VCaP (cell line): ENCODE results near the gene BSPRY.

Experiments
- H3K27ac ChIP-seq: fragments of 450-650 bp; 2 replicates; pipeline ENCODE4 v1.5.1; 2017
- CTCF ChIP-seq: fragments of 450-650 bp; conservative IDR thresholded peaks from 2 replicates; pipeline ENCODE4 v1.5.1; 2017; ENCODE audit warnings: mild to moderate bottlenecking, moderate library complexity

BSPRY gene

GRCh38 chr9:113310538-113310937, 38.8 kb upstream of the BSPRY start:
- H3K27ac ChIP-seq, result peak overlapping the region; percentile 41
- TF ChIP-seq CTCF, result no peak

- TF ChIP-seq CTCF, result no peak
- H3K27ac ChIP-seq, result no peak overlapping the region
Observed at GRCh38 chr9:113311961-113312360, 37.4 kb upstream of the BSPRY start.

DNA sequence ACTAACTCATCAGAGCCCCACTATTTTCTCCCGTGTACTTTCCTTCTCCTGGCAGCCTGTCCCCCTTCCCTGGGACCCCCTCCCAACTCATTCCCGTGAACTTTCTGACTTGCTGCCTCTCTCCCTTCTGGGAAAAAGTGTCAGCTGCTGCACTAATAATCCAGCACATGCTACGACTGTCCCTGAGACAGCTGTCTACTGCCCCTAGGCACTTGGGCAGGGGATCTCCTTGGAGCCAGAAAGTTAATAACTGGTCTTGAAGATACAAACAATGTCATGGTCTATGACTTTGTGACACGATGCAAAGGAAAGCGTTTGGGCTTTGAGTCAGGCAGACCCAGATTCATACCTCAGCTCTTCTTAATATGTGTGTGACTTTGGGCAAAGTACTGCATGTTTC, 36.1 kb upstream of the BSPRY start:
- TF ChIP-seq CTCF, result no peak
- H3K27ac ChIP-seq, result no peak overlapping the region

DNA sequence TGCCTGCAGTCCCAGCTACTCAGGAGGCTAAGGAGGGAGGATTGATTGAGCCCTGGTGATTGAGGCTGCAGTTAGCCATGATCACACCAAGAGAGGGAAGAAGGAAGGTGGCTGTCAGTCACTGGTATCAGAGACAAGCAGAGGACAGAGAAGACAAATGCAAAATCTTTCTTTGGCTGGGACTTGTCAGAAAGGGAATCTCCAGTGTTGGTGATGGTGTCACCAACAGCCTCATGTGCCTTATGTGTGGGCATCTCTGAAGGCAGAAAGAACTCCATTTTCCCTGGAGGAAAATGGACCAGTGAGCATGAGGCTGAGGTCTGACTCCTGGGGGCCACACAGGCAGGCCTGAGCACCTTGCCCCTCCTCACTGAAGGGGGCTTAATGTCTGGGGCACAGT, 34.1 kb upstream of the BSPRY start:
- no peak overlapping the region for H3K27ac ChIP-seq
- TF ChIP-seq CTCF, result no peak

DNA sequence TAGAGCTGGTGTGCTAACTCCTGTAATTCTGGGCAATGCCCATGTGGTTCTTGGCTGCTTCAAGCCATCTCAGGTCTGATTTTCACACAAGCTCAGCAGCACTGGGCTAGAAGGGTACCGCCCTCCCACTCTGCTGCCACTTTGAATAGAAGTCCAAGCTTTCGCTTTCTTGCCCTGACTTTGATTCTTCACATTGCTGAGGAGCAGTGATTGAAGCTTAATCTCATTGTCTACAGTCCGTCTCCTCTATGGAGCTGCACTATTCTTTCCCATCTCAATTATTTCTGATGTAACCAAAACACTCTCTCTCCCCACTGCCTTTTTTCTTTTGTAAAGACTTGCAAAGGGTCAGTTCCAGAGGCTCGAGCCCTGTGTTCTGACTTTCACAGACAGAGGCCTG, 33.3 kb upstream of the BSPRY start:
- no peak overlapping the region for H3K27ac ChIP-seq
- no peak for TF ChIP-seq CTCF

GRCh38 chr9:113317777-113318176, 31.6 kb upstream of the BSPRY start:
- TF ChIP-seq CTCF, result no peak; the same call in 1 of the 2 replicates
- H3K27ac ChIP-seq, result no peak overlapping the region

GRCh38 chr9:113319054-113319453, 30.3 kb upstream of the BSPRY start:
- H3K27ac ChIP-seq, result no peak overlapping the region
- TF ChIP-seq CTCF, result no peak

GRCh38 chr9:113320051-113320450, 29.3 kb upstream of the BSPRY start:
- no peak overlapping the region for H3K27ac ChIP-seq
- no peak for TF ChIP-seq CTCF
